Upper lobe of left lung (tissue), 6 donors: ENCODE results near the gene SEM1. TPM values are rescaled to one million over a fixed set of nuclear protein-coding genes. Genes with fewer than 3 reads are reported as not detected.
"Not testable (repeated sequence)": the region's sequence is repeated elsewhere in the genome, so short reads cannot be mapped to it uniquely, and the experiment has no call there.

Experiments
- ATAC-seq, 2 donors: fragments of 200-7000 bp; cut with Tn5 transposase; one replicate each; pipeline ENCODE4 v1.9.1; 2022; ENCODE audit warnings: mild to moderate bottlenecking in 2 of 2, moderate library complexity in 2 of 2; ENCODE audit not compliant: low FRiP score in 2 of 2
- DNase-seq, 2 donors: peaks; one replicate each; pipeline ENCODE4 v3.0.0-alpha.2; 2019 to 2020
- H3K27ac ChIP-seq, 4 donors: fragments of 200-600 bp; sonication (generic); one replicate each; pipeline ENCODE4 v1.5.1; 2016 to 2019
- H3K27me3 ChIP-seq, 4 donors: fragments of 200-600 bp; sonication (generic); one replicate each; pipeline ENCODE4 v1.5.1; 2017 to 2019
- H3K36me3 ChIP-seq, 4 donors: fragments of 200-600 bp; sonication (generic); one replicate each; pipeline ENCODE4 v1.5.1; 2016 to 2019
- H3K4me1 ChIP-seq, 4 donors: fragments of 200-600 bp; sonication (generic); one replicate each; pipeline ENCODE4 v1.5.1; 2018 to 2019
- H3K4me3 ChIP-seq, 4 donors: fragments of 200-600 bp; sonication (generic); one replicate each; pipeline ENCODE4 v1.5.1; 2017 to 2019; ENCODE audit warnings: mild to moderate bottlenecking in 2 of 4, moderate library complexity in 1 of 4
- H3K9me3 ChIP-seq, 4 donors: fragments of 200-600 bp; sonication (generic); one replicate each; pipeline ENCODE4 v1.5.1; 2018 to 2019
- EP300 ChIP-seq, 4 donors: sonication (generic); formaldehyde crosslinking; IDR thresholded peaks; one replicate each; pipeline ENCODE4 v1.5.1; 2017; ENCODE audit warnings: antibody characterized with exemption in 4 of 4, control low read depth in 2 of 4
- POLR2A ChIP-seq, 4 donors: fragments of 450-650 bp; IDR thresholded peaks; one replicate each; pipeline ENCODE4 v1.5.1; 2016 to 2017; ENCODE audit warnings: antibody characterized with exemption in 4 of 4, mild to moderate bottlenecking in 2 of 4
- POLR2AphosphoS5 ChIP-seq, 2 donors: sonication (generic); formaldehyde crosslinking; IDR thresholded peaks; one replicate each; pipeline ENCODE4 v1.5.1; 2017; ENCODE audit warnings: antibody characterized with exemption in 2 of 2
- WGBS, 2 donors: methylation state at CpG; one replicate each; pipeline ENCODE4 v1.1.5; 2017 to 2018; 5-methylcytosine and 5-hydroxymethylcytosine counted together
- total RNA-seq, 6 donors: library from RNA; depleted of rRNA in 4 of 6; stranded (reverse); fragments of >200 nt in 4 of 6; gene quantifications; one replicate each; pipeline versions ENCODE4 v1.1.0 to v1.2.1, GENCODE V29; 2016 to 2021
- TF ChIP-seq, protein P1 (sequence below), 6 experiments: fragments of 450-650 bp in 4 of 6; fragments of 200-600 bp in 2 of 6; sonication (generic) in 2 of 6; IDR thresholded peaks; one replicate each; pipeline ENCODE4 v1.5.1; 2016 to 2019; ENCODE audit warnings: antibody characterized with exemption in 6 of 6
- donor health status: DM: no; HTN: no; CAD: no; lungs with moderate emphysema.
- donor health status: DM: no; HTN: yes; CAD: no; lungs with severe emphysema.

SEM1 gene
- total RNA-seq, 6 donors from 2014 or later: 27.1 to 41.9 (median 32.9) TPM

DNA sequence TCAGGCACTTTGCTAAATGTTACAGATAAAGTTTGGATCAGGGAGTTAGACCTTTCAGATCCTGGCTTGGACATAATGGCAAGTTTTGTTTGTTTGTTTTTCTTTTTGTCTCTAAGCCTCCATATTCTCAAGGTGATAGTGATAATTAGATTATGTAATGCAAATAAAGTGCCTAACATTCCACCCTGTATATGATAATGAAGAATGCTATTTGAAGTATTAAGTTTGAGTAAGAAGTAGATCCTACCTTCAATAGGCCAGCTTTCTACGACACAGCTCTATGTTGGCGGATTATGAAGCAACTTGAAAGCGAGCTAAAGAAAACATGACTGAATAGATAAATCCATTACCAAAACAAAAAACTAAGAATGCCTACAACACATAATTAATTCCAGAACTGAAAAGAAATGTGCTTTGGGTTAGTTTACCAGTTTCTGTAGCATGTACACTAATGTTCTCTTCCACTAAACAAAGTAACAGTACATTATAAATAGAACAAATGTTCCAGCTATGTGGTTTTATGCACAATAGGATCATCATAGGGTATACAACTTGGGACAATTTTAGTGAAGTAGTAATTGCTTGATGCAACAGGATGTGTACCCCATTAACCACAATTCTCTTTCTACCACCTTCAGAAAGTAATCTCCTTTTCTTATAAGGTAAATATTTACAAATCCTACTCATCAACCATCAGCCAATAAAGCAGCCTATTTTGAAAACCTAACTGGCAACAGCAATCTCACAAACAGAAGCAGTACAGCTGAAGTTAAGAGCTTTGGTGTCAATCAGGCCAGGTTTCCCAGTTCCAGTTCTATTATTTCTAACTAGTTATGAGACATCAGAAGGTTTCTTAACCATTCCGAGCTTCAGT lies 1.5 kb downstream of the SEM1 start:
- H3K9me3 ChIP-seq: peaks cover 0 to 3% (median 0%) of the 10 kb centered on the region in 4 donors
- DNase-seq (no peak), ATAC-seq (no peak)
- H3K4me1 ChIP-seq: peaks cover 13 to 20% (median 16%) of the 10 kb centered on the region in 4 donors
- 92 to 93% methylated on average over 4 of the region's 4 CpGs for WGBS, 2 donors
- no peaks in the 10 kb centered on the region for H3K27me3 ChIP-seq
- peaks cover 0 to 7% (median 0%) of the 10 kb centered on the region in 4 donors for H3K36me3 ChIP-seq
- H3K27ac ChIP-seq: no peak overlapping the region
- peak overlapping the region; percentile 64 to 93 (median 80) for H3K4me3 ChIP-seq
- TF ChIP-seq, protein P1, sequence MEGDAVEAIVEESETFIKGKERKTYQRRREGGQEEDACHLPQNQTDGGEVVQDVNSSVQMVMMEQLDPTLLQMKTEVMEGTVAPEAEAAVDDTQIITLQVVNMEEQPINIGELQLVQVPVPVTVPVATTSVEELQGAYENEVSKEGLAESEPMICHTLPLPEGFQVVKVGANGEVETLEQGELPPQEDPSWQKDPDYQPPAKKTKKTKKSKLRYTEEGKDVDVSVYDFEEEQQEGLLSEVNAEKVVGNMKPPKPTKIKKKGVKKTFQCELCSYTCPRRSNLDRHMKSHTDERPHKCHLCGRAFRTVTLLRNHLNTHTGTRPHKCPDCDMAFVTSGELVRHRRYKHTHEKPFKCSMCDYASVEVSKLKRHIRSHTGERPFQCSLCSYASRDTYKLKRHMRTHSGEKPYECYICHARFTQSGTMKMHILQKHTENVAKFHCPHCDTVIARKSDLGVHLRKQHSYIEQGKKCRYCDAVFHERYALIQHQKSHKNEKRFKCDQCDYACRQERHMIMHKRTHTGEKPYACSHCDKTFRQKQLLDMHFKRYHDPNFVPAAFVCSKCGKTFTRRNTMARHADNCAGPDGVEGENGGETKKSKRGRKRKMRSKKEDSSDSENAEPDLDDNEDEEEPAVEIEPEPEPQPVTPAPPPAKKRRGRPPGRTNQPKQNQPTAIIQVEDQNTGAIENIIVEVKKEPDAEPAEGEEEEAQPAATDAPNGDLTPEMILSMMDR (IDR thresholded peaks at IDR 0.05): no peak
- TF ChIP-seq EP300 (IDR thresholded peaks at IDR 0.05) (no peak), POLR2AphosphoS5 (IDR thresholded peaks at IDR 0.05) (no peak), POLR2A (IDR thresholded peaks at IDR 0.05) (no peak)

DNA sequence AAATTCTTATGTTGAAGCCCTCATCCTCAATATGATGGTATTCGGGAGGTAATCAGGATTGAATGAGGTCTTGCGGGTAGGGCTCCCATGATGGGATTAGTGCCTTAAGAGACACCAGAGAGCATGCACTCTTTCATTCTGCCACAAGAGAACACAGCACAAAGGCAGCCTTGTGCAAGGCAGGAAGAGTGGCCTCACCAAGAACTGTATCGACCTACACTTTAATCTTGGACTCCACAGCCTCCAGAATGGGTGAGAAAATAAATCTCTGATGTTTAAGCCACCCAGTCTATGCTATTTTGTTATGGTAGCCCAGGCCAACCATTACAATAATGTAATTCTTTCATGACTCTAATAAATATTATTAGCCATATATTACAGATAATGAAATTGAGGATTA lies 8.4 kb downstream of the SEM1 start:
- H3K4me1 ChIP-seq: peaks cover 0 to 11% (median under 1%) of the 10 kb centered on the region in 4 donors
- ATAC-seq (no peak), DNase-seq (no peak)
- no peaks in the 10 kb centered on the region for H3K27me3 ChIP-seq
- H3K4me3 ChIP-seq: no peak overlapping the region
- no peak for TF ChIP-seq EP300 (IDR thresholded peaks at IDR 0.05)
- no peak for TF ChIP-seq POLR2AphosphoS5 (IDR thresholded peaks at IDR 0.05)
- TF ChIP-seq, protein P1 (IDR thresholded peaks at IDR 0.05): no peak
- TF ChIP-seq POLR2A (IDR thresholded peaks at IDR 0.05): no peak
- peaks cover 0 to 7% (median 0%) of the 10 kb centered on the region in 4 donors for H3K36me3 ChIP-seq
- no peaks in the 10 kb centered on the region for H3K9me3 ChIP-seq
- 90 to 93% methylated on average over 3 of the region's 3 CpGs for WGBS, 2 donors
- H3K27ac ChIP-seq: no peak overlapping the region

DNA sequence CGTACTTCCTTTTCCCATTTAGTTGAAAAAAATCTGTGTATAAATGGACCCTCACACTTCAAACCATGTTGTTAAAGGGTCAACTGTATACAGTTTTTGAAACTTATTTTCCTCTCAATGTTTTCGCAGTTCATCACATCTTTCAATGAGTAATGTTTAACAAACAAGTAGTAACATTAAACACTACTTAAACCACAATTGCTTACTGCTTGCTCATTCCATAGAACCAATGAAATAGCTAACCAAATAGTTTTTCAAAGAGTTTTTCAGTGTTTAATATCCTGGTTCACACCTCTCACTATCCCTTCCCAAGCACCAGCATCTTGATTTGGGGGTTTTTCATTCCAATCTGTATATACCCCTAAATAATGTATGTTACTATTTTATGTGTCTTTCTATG lies 9.1 kb downstream of the SEM1 start:
- no peak overlapping the region for H3K4me3 ChIP-seq
- peaks cover 0 to 13% (median 2%) of the 10 kb centered on the region in 4 donors for H3K4me1 ChIP-seq
- DNase-seq: no peak
- TF ChIP-seq POLR2AphosphoS5 (IDR thresholded peaks at IDR 0.05) (no peak), EP300 (IDR thresholded peaks at IDR 0.05) (no peak), POLR2A (IDR thresholded peaks at IDR 0.05) (no peak)
- TF ChIP-seq, protein P1 (IDR thresholded peaks at IDR 0.05): no peak
- H3K27ac ChIP-seq: no peak overlapping the region
- no peaks in the 10 kb centered on the region for H3K9me3 ChIP-seq
- no peaks in the 10 kb centered on the region for H3K27me3 ChIP-seq
- 88 to 98% methylated on average over 2 of the region's 2 CpGs for WGBS, 2 donors
- peaks cover 0 to 4% (median 0%) of the 10 kb centered on the region in 4 donors for H3K36me3 ChIP-seq
- ATAC-seq: no peak

DNA sequence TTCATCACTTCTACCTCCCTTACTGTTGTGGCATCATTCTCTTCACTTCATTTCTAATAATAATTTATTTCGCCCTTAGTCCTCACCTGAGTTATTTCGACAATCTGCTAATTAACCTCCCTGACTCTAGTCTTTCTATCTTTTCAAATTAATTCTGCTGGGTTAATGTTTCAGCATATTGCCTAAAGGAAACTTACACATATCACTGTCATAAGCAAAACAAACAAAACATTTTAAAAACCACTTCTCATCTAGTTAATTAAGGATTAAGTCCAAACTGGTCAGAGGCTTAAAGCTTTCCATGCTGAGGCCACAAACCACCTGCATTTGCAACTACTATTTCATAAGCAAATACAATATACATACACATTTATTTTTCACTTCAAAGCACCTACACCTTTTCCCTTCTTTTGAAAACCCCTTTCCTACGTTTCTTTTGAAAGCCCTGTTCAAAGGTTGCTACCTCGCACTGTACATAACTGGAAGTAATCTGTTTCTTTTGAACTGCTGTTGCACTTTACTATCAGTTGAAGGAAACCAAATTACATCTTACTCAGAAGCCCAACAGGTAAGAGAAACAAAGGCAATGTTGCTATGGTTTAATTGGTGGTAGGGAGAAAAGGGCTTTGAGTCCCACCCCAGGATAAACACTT lies 10.3 kb downstream of the SEM1 start:
- Histone ChIP-seq H3K4me1 (peaks cover 0 to 15% (median 2%) of the 10 kb centered on the region in 4 donors), H3K36me3 (peaks cover 0 to under 1% (median 0%) of the 10 kb centered on the region in 4 donors), H3K9me3 (no peaks in the 10 kb centered on the region), H3K27ac (no peak overlapping the region), H3K27me3 (no peaks in the 10 kb centered on the region), H3K4me3 (no peak overlapping the region)
- ATAC-seq (no peak), DNase-seq (no peak)
- 95 to 97% methylated on average over 4 of the region's 4 CpGs for WGBS, 2 donors
- TF ChIP-seq, protein P1 (IDR thresholded peaks at IDR 0.05): no peak
- TF ChIP-seq EP300 (IDR thresholded peaks at IDR 0.05): no peak
- TF ChIP-seq POLR2AphosphoS5 (IDR thresholded peaks at IDR 0.05): no peak
- no peak for TF ChIP-seq POLR2A (IDR thresholded peaks at IDR 0.05)

DNA sequence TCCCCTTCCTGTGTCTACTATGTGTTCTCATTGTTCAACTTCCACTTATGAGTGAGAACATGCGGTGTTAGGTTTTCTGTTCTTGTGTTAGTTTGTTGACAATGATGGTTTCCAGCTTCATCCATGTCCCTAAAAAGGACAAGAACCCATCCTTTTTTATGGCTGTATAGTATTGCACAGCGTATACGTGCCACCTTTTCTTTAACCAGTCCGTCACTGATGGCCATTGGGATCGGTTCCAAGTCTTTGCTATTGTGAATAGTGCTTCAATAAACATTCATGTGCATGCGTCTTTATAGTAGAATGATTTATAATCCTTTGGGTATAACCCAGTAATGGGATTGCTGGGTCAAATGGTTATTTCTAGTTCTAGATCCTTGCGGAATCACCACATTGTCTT lies 11.2 kb downstream of the SEM1 start:
- not testable (repeated sequence) for H3K9me3 ChIP-seq, H3K27ac ChIP-seq, H3K27me3 ChIP-seq, DNase-seq, H3K36me3 ChIP-seq, ATAC-seq, H3K4me3 ChIP-seq
- H3K4me1 ChIP-seq: peaks cover 0 to 13% (median 2%) of the 10 kb centered on the region in 4 donors
- 92 to 95% methylated on average over 7 of the region's 7 CpGs for WGBS, 2 donors
